Erythroblast (primary cell): ENCODE measurements around the gene GMIP.

Experiments used
- GATA1 ChIP-seq: IDR thresholded peaks from 2 replicates; pipeline ENCODE4 v1.6.1; 2011; ENCODE audit warnings: low read depth, mild to moderate bottlenecking, control low read depth, low read length, moderate library complexity
- POLR2A ChIP-seq: IDR thresholded peaks from 2 replicates; pipeline ENCODE4 v1.6.1; 2011; ENCODE audit warnings: mild to moderate bottlenecking, low read length

- no peak for TF ChIP-seq POLR2A
- no peak for TF ChIP-seq GATA1
Measured at GRCh38 chr19:19655641-19656343, 12.3 kb upstream of the GMIP start.
